ENCODE data around the gene RPGRIP1L. TPM values are rescaled to one million over a fixed set of nuclear protein-coding genes. Genes with fewer than 3 reads are reported as not detected.

Gene RPGRIP1L
- total and polyA plus RNA-seq, 2 of the 13 experiments (the other 11 are each of a cell fraction or from before 2014, with no cell fraction given), result 5.0 to 13.5 TPM

GRCh38 chr16:53744449-53744848 lies 40.8 kb upstream of the RPGRIP1L start:
- Histone ChIP-seq H3K4me3 (replicated peaks in 1 of 3; ENCODE audit: insufficient read depth in 1 of 3, low read depth in 2 of 3, low read length in 3 of 3) (no peak overlapping the region), H2AFZ (ENCODE audit: low read length) (no peak overlapping the region), H3K27me3 (ENCODE audit: control insufficient read depth in 1 of 2, insufficient read depth in 2 of 2, low read length in 2 of 2) (no peaks in the 10 kb centered on the region), H3K4me1 (ENCODE audit: insufficient read depth, low read length) (peaks cover 48% of the 10 kb centered on the region), H3K27ac (ENCODE audit: extremely low read length, insufficient read depth, low read length) (peak overlapping the region; percentile 10), H3K9me3 (ENCODE audit: low read length) (peaks cover 4% of the 10 kb centered on the region; the same call in 1 of the 2 replicates), H3K9ac (ENCODE audit: insufficient read depth, low read depth, low read length) (peak overlapping the region; percentile 25; the same call in 1 of the 2 replicates), H4K20me1 (ENCODE audit: insufficient read depth, low read length) (no peaks in the 10 kb centered on the region), H3K4me2 (ENCODE audit: low read depth, low read length) (peak overlapping the region; percentile 0; the same call in 1 of the 2 replicates), H3K79me2 (ENCODE audit: insufficient read depth, low read length) (peaks cover 30% of the 10 kb centered on the region), H3K36me3 (replicated peaks in 1 of 2; ENCODE audit: control insufficient read depth in 1 of 2, insufficient read depth in 2 of 2, low read length in 2 of 2) (no peaks in the 10 kb centered on the region)
- no peak for FAIRE-seq
- ATAC-seq, result peak; percentile 76
- peak; percentile 67 for DNase-seq (ENCODE audit: low spot score)
- 36% methylated on average over 3 of the region's 3 CpGs for WGBS (ENCODE audit: low lambda C conversion rate)
- in situ Hi-C loops (cut with HindIII; ENCODE audit: extremely low pct_ligation_motif_present, low pct_unique_long_range_greater_than_20kb) (no loop called here), intact Hi-C loops (cut with micrococcal nuclease; ENCODE audit: unreplicated experiment) (no loop called here)
- CTCF ChIA-PET (ENCODE audit: low intra/inter-chr PET ratio, low total read pairs), result interaction anchor here (1.3 kb wide), 1 partner anchor 29 kb away, joined by 5 read pairs; no protein-coding TSS in a partner anchor
- no TSS peak for BruUV-seq (replicated peaks)
- POLR2A ChIA-PET, result interaction anchor here (0.6 to 1.4 kb wide), 2 partner anchors 10 to 1602 kb away, joined by 3 to 6 read pairs; no protein-coding TSS in a partner anchor
- no peak for TF ChIP-seq PRMT3 (CRISPR knock-in tag; IDR thresholded peaks at IDR 0.05; ENCODE audit: borderline replicate concordance, low read depth)
- TF ChIP-seq GABPB1 (CRISPR knock-in tag; IDR thresholded peaks at IDR 0.05), result peak; percentile 30; the same call in 1 of the 2 replicates
- no peak for TF ChIP-seq HBP1 (CRISPR knock-in tag; IDR thresholded peaks at IDR 0.05; ENCODE audit: low read depth)
- TF ChIP-seq KIAA2018 (CRISPR knock-in tag; IDR thresholded peaks at IDR 0.05; ENCODE audit: borderline replicate concordance), result no peak
- no peak for TF ChIP-seq ZNF772 (CRISPR knock-in tag; IDR thresholded peaks at IDR 0.05)
- no peak for TF ChIP-seq MYPOP (CRISPR knock-in tag; IDR thresholded peaks at IDR 0.05)
- peak; percentile 23; the same call in 1 of the 2 replicates for TF ChIP-seq FOSL1 (CRISPR knock-in tag; IDR thresholded peaks at IDR 0.05; ENCODE audit: borderline replicate concordance)
- no peak; the same call in 1 of the 2 replicates for TF ChIP-seq ZBTB21 (CRISPR knock-in tag; IDR thresholded peaks at IDR 0.05)
- TF ChIP-seq FOXP1 (IDR thresholded peaks at IDR 0.05), result no peak
- peak; percentile 85 for TF ChIP-seq FOXP1 (CRISPR knock-in tag; IDR thresholded peaks at IDR 0.05)
- peak; percentile 56; the same call in 1 of the 2 replicates for TF ChIP-seq ZNF12 (CRISPR knock-in tag; IDR thresholded peaks at IDR 0.05)
- TF ChIP-seq ZNF740 (CRISPR knock-in tag; IDR thresholded peaks at IDR 0.05), result no peak
- no peak for TF ChIP-seq ZNF207 (IDR thresholded peaks at IDR 0.05; ENCODE audit: borderline replicate concordance)
- no peak for TF ChIP-seq ZNF3 (CRISPR knock-in tag; IDR thresholded peaks at IDR 0.05)
- no peak for TF ChIP-seq HOXA3 (CRISPR knock-in tag; IDR thresholded peaks at IDR 0.05)
